Colonic mucosa (tissue), 4 donors: ENCODE measurements around the gene PTBP2. TPM values are rescaled to one million over a fixed set of nuclear protein-coding genes. Genes with fewer than 3 reads are reported as not detected.

Experiments used
- DNase-seq: peaks from one replicate; pipeline ENCODE4 v3.0.0-alpha.2; 2020
- H3K27ac ChIP-seq: fragments of 200-600 bp; one replicate; pipeline ENCODE4 v1.8.0; 2021
- H3K27me3 ChIP-seq: fragments of 200-600 bp; one replicate; pipeline ENCODE4 v1.8.0; 2021
- H3K36me3 ChIP-seq: fragments of 200-600 bp; one replicate; pipeline ENCODE4 v1.8.0; 2021
- H3K4me1 ChIP-seq: fragments of 200-600 bp; one replicate; pipeline ENCODE4 v1.8.0; 2021; ENCODE audit warnings: mild to moderate bottlenecking
- H3K4me3 ChIP-seq: fragments of 200-600 bp; one replicate; pipeline ENCODE4 v1.8.0; 2021
- H3K9ac ChIP-seq, 2 donors: one replicate each; pipeline ENCODE4 v1.7.0; 2013; ENCODE audit warnings: control low read depth in 2 of 2, low read depth in 2 of 2, low read length in 2 of 2
- H3K9me3 ChIP-seq: fragments of 200-600 bp; one replicate; pipeline ENCODE4 v1.8.0; 2021
- intact Hi-C: fragments of 100-400 bp; cut with DNase I; formaldehyde crosslinking; loops from one replicate; pipeline ENCODE4 v1.14.1; 2022
- total RNA-seq, 2 donors: library from RNA; stranded (reverse); fragmentation: NEBNext Ultra II Directional in 1 of 2; extraction: Animal tissue kit (Norgen Biotek cat#: 25700) in 1 of 2; gene quantifications; one replicate each; pipeline ENCODE4 v1.2.1, GENCODE V29; 2021
- TF ChIP-seq, protein P1 (sequence below): fragments of 200-600 bp; IDR thresholded peaks from one replicate; pipeline ENCODE4 v1.8.0; 2022; ENCODE audit warnings: antibody characterized with exemption, mild to moderate bottlenecking
- donor health status: healthy.
- donor health status: DM: no; HTN: no; CAD: no.
- donor health status: DM: no; HTN: no; CAD: no.

Gene PTBP2
- total RNA-seq, 2 donors from 2014 or later, result 9.1 to 17.0 TPM

DNA sequence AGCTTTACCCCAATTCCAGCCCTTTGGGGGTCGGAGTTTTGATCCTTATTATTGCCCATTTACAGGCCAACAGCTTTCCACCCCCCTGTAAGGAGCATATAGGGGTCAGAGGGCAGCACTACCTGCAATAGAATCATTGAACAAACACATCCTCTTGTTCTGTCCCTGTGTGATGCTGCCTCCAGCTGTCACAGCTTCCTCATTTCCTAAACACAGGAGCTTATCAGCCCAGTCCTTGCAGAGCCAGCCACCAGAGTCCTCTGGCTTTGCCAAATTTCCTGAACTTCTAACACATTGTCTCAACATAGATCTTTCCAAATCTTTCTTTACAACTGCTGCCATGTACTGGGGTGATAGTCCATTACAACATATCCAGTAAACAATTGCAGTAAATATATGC, 32.8 kb upstream of the PTBP2 start:
- intact Hi-C loops, result no loop called here
- DNase-seq, result no peak
- no peak overlapping the region for H3K4me3 ChIP-seq
- H3K27ac ChIP-seq, result no peak overlapping the region
- H3K4me1 ChIP-seq, result no peaks in the 10 kb centered on the region
- H3K9ac ChIP-seq, result no peak overlapping the region
- TF ChIP-seq, protein P1, sequence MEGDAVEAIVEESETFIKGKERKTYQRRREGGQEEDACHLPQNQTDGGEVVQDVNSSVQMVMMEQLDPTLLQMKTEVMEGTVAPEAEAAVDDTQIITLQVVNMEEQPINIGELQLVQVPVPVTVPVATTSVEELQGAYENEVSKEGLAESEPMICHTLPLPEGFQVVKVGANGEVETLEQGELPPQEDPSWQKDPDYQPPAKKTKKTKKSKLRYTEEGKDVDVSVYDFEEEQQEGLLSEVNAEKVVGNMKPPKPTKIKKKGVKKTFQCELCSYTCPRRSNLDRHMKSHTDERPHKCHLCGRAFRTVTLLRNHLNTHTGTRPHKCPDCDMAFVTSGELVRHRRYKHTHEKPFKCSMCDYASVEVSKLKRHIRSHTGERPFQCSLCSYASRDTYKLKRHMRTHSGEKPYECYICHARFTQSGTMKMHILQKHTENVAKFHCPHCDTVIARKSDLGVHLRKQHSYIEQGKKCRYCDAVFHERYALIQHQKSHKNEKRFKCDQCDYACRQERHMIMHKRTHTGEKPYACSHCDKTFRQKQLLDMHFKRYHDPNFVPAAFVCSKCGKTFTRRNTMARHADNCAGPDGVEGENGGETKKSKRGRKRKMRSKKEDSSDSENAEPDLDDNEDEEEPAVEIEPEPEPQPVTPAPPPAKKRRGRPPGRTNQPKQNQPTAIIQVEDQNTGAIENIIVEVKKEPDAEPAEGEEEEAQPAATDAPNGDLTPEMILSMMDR, result no peak
- H3K27me3 ChIP-seq, result no peaks in the 10 kb centered on the region
- no peaks in the 10 kb centered on the region for H3K36me3 ChIP-seq
- no peaks in the 10 kb centered on the region for H3K9me3 ChIP-seq

DNA sequence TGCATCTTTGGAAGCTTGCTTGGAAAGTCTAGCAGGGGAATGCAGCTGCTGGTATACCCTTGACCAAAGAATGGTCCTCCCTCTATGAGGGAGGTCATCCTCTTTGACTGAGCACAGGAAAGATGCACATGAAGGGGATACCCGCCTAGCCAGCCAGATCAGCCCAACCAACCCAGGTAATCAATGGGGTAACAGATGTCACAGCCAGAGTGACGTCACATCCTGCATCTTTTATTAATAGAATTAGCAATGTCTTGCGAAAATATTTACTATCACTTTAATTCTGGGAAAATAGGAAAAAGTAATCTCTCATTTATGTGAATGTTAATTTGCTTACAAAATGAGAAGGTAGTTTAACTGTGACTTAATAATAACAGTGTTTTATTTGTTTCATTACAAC, 25.6 kb upstream of the PTBP2 start:
- Histone ChIP-seq H3K27ac (no peak overlapping the region), H3K36me3 (no peaks in the 10 kb centered on the region), H3K4me1 (no peaks in the 10 kb centered on the region), H3K27me3 (no peaks in the 10 kb centered on the region), H3K4me3 (no peak overlapping the region), H3K9me3 (no peaks in the 10 kb centered on the region), H3K9ac (no peak overlapping the region)
- TF ChIP-seq, protein P1, result no peak
- intact Hi-C loops, result no loop called here
- no peak for DNase-seq

DNA sequence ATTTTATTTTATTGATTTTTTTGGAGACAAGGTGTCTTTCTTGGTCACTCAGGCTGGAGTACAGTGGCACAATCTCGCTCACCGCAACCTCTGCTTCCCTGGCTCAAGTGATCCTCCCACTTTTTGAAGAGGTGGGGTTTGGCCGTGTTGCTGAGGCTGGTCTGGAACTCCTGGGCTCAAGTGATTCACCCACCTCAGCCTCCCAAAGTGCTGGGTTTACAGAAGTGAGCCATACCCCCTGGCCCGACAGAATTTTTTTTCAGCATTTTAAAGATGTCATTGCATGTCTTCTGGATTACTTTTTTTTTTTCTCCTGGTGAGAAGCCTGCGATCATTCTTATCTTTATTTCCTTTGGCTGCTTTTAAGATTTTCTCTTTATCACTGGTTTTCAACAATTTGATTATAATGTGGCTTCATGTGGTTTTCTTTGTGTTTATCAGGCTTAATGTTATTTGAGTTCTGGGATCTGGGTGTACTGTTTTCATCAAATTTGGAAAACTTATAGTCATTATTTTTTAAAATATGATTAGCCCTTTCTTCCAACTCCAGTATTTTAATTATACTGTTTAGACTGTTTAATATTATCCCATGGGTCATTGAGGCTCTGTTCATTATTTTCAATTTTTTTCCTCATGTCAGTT, 23.1 kb upstream of the PTBP2 start:
- no peaks in the 10 kb centered on the region for H3K36me3 ChIP-seq
- no peaks in the 10 kb centered on the region for H3K27me3 ChIP-seq
- intact Hi-C loops, result no loop called here
- no peaks in the 10 kb centered on the region for H3K9me3 ChIP-seq
- TF ChIP-seq, protein P1, result no peak
- no peak overlapping the region for H3K9ac ChIP-seq
- DNase-seq, result no peak
- no peaks in the 10 kb centered on the region for H3K4me1 ChIP-seq
- H3K27ac ChIP-seq, result no peak overlapping the region
- H3K4me3 ChIP-seq, result no peak overlapping the region

DNA sequence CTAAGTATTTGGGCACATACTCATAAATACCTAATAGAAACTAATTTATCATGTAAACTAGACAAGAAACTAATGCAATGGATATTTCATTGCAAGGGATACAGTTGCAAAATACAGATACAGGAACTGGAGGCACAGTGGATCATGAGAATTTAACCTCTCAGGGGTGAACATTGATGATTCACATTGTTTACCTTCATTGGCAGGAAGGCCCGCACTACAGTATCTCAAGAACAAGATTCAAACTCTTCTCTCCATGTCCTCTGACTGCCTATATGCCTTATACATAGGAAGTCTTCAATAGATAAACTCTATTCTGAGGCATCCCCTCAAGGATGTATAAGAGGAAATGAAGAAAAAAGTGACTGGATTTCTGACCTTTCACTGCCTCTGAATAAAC, 18.4 kb upstream of the PTBP2 start:
- TF ChIP-seq, protein P1, result no peak
- DNase-seq, result no peak

DNA sequence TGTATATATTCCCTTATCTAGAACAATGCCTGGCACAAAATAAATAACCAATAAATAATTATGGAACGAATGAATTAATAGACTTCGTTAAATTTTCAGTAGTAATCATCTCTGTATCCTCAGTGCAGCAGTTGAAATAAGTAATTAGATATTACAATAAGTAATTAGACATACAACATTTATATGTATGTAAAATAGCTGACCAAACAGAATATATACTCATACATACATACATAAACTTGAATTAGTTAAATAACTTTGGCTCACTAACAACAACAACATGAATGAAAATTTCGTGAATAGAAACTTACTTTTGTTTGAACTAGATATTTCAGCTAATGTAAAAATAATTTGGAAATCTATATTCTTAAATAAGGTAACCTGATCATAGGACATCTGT, 14.6 kb upstream of the PTBP2 start:
- Histone ChIP-seq H3K9me3 (no peaks in the 10 kb centered on the region), H3K4me1 (no peaks in the 10 kb centered on the region), H3K4me3 (no peak overlapping the region), H3K27me3 (no peaks in the 10 kb centered on the region), H3K27ac (no peak overlapping the region), H3K9ac (no peak overlapping the region), H3K36me3 (no peaks in the 10 kb centered on the region)
- intact Hi-C loops, result no loop called here
- TF ChIP-seq, protein P1, result no peak
- no peak for DNase-seq

More for the DNA sequence above, 18.4 kb upstream of the PTBP2 start:
- Histone ChIP-seq H3K27me3 (no peaks in the 10 kb centered on the region), H3K9me3 (no peaks in the 10 kb centered on the region), H3K27ac (no peak overlapping the region), H3K36me3 (no peaks in the 10 kb centered on the region), H3K9ac (no peak overlapping the region), H3K4me1 (no peaks in the 10 kb centered on the region), H3K4me3 (no peak overlapping the region)
- intact Hi-C loops, result no loop called here
